Measurements from ENCODE around the gene NMNAT3. TPM values are rescaled to one million over a fixed set of nuclear protein-coding genes. Genes with fewer than 3 reads are reported as not detected.

Gene NMNAT3
- total and polyA plus RNA-seq, 2 donors from 2014 or later: 6.4 to 13.8 TPM

DNA sequence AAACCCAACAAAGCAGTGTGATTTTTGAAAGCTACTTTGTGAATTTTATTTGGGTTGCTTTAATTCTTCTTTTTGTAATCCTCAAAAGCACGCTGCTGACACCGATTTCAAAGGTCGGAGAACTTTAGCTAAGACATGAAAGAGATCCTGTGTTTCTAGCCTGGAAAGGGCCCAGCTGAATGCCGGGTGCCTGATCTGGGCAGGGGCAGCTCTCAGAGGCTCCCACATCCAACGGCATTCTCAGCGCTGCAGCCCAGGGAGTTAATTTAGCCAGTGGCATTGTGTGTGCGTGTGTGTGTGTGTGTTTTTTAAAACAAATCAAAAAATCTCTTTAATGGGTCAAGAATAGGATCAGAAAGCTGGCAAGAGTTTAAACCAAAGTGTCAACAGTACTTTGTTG, 144.8 kb downstream of the NMNAT3 start:
- intact Hi-C loops (cut with DNase I): no loop called here
- DNase-seq: peak in 3 of 5 donors; percentile 46 to 71 (median 67)
- no peaks in the 10 kb centered on the region for H3K9me3 ChIP-seq (ENCODE audit: control insufficient read depth in 2 of 3, insufficient read depth in 1 of 3, low read length in 3 of 3)

GRCh38 chr3:139530717-139531116, 147.1 kb downstream of the NMNAT3 start:
- no peak for DNase-seq
- Histone ChIP-seq H3K9ac (ENCODE audit: low read length in 3 of 3) (no peak overlapping the region), H3K27ac (ENCODE audit: low read depth in 2 of 2, low read length in 2 of 2) (no peak overlapping the region), H3K4me1 (ENCODE audit: control insufficient read depth in 2 of 3, insufficient read depth in 2 of 3, low read depth in 1 of 3, low read length in 3 of 3) (peaks cover 6 to 17% (median 14%) of the 10 kb centered on the region in 3 donors), H3K9me3 (ENCODE audit: control insufficient read depth in 2 of 3, insufficient read depth in 1 of 3, low read length in 3 of 3) (no peaks in the 10 kb centered on the region), H3K4me3 (ENCODE audit: low read length in 3 of 3) (no peak overlapping the region), H3K36me3 (ENCODE audit: control insufficient read depth in 2 of 3, insufficient read depth in 3 of 3, low read length in 3 of 3) (no peaks in the 10 kb centered on the region), H3K27me3 (ENCODE audit: control insufficient read depth, insufficient read depth, low read length) (no peaks in the 10 kb centered on the region)
- no peak for TF ChIP-seq CTCF (IDR thresholded peaks at IDR 0.05; ENCODE audit: borderline replicate concordance, extremely low read depth, insufficient read depth)
- no peak for FAIRE-seq
- intact Hi-C loops (cut with DNase I): no loop called here

More for the DNA sequence above, 144.8 kb downstream of the NMNAT3 start:
- H3K9ac ChIP-seq (ENCODE audit: low read length in 3 of 3): no peak overlapping the region
- no peaks in the 10 kb centered on the region for H3K27me3 ChIP-seq (ENCODE audit: control insufficient read depth, insufficient read depth, low read length)
- FAIRE-seq: no peak
- H3K4me1 ChIP-seq (ENCODE audit: control insufficient read depth in 2 of 3, insufficient read depth in 2 of 3, low read depth in 1 of 3, low read length in 3 of 3): peaks cover 8 to 21% (median 14%) of the 10 kb centered on the region in 3 donors
- no peak overlapping the region for H3K27ac ChIP-seq (ENCODE audit: low read depth in 2 of 2, low read length in 2 of 2)
- no peaks in the 10 kb centered on the region for H3K36me3 ChIP-seq (ENCODE audit: control insufficient read depth in 2 of 3, insufficient read depth in 3 of 3, low read length in 3 of 3)
- no peak for TF ChIP-seq CTCF (IDR thresholded peaks at IDR 0.05; ENCODE audit: borderline replicate concordance, extremely low read depth, insufficient read depth)
- no peak overlapping the region for H3K4me3 ChIP-seq (ENCODE audit: low read length in 3 of 3)

DNA sequence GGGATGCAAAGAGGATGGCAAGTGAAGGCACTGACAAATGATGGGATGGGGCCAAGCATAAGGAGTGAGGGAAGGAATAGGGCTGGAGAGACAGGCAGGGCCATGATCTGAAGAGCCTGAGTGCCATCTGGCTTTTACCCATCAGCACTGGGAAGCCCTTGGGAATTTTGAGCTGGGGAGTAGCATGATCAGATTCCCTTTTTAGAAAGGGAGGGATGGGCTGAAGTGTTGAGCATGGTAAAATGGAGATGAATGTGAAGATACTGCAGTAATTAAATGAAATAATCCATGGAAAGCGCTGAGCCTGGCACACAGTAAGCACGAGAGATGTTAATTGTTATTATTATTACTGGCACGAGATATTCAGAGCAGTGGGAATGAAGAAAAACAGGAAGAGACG, 148.1 kb downstream of the NMNAT3 start:
- DNase-seq (no peak), FAIRE-seq (no peak)
- H3K4me1 ChIP-seq (ENCODE audit: control insufficient read depth in 2 of 3, insufficient read depth in 2 of 3, low read depth in 1 of 3, low read length in 3 of 3): peaks cover 0 to 8% (median 6%) of the 10 kb centered on the region in 3 donors
- H3K27me3 ChIP-seq (ENCODE audit: control insufficient read depth, insufficient read depth, low read length): no peaks in the 10 kb centered on the region
- no peak overlapping the region for H3K9ac ChIP-seq (ENCODE audit: low read length in 3 of 3)
- no peak overlapping the region for H3K4me3 ChIP-seq (ENCODE audit: low read length in 3 of 3)
- no peak for TF ChIP-seq CTCF (IDR thresholded peaks at IDR 0.05; ENCODE audit: borderline replicate concordance, extremely low read depth, insufficient read depth)
- H3K36me3 ChIP-seq (ENCODE audit: control insufficient read depth in 2 of 3, insufficient read depth in 3 of 3, low read length in 3 of 3): no peaks in the 10 kb centered on the region
- H3K9me3 ChIP-seq (ENCODE audit: control insufficient read depth in 2 of 3, insufficient read depth in 1 of 3, low read length in 3 of 3): no peaks in the 10 kb centered on the region
- intact Hi-C loops (cut with DNase I): no loop called here
- no peak overlapping the region for H3K27ac ChIP-seq (ENCODE audit: low read depth in 2 of 2, low read length in 2 of 2)

DNA sequence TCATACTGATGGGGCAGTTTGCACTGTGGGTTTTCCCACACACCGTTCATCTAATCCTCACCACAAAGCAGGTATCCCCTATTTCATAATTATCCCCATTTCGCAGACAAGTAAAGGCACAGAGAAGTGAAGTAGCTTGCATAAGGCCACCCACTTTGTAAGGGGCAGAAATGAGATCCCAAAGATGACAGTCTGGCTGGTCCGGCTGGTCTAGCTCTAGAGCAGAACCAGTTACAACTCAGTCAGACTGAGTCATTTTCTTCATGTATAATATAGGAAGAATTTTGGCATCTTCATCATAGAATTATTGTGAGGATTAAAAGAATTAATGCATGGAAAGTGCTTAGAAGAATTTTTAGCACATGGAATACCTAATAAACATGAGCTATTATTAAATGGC, 148.8 kb downstream of the NMNAT3 start:
- no peaks in the 10 kb centered on the region for H3K36me3 ChIP-seq (ENCODE audit: control insufficient read depth in 2 of 3, insufficient read depth in 3 of 3, low read length in 3 of 3)
- DNase-seq (no peak), FAIRE-seq (no peak)
- intact Hi-C loops (cut with DNase I): no loop called here
- H3K27ac ChIP-seq (ENCODE audit: low read depth in 2 of 2, low read length in 2 of 2): no peak overlapping the region
- no peaks in the 10 kb centered on the region for H3K27me3 ChIP-seq (ENCODE audit: control insufficient read depth, insufficient read depth, low read length)
- no peak overlapping the region for H3K9ac ChIP-seq (ENCODE audit: low read length in 3 of 3)
- TF ChIP-seq CTCF (IDR thresholded peaks at IDR 0.05; ENCODE audit: borderline replicate concordance, extremely low read depth, insufficient read depth): no peak
- no peak overlapping the region for H3K4me3 ChIP-seq (ENCODE audit: low read length in 3 of 3)
- peaks cover 0 to under 1% (median under 1%) of the 10 kb centered on the region in 3 donors for H3K4me1 ChIP-seq (ENCODE audit: control insufficient read depth in 2 of 3, insufficient read depth in 2 of 3, low read depth in 1 of 3, low read length in 3 of 3)
- no peaks in the 10 kb centered on the region for H3K9me3 ChIP-seq (ENCODE audit: control insufficient read depth in 2 of 3, insufficient read depth in 1 of 3, low read length in 3 of 3)

Data from kidney (tissue), 14 donors.